GM12891 (cell line): ENCODE data around the gene SERPIND1.

Experiments
- POLR2A ChIP-seq: IDR thresholded peaks from 2 replicates; pipeline ENCODE4 v1.6.1; 2011; ENCODE audit warnings: low read depth, low read length, control low read depth
- POLR2AphosphoS5 ChIP-seq: IDR thresholded peaks from 2 replicates; pipeline ENCODE4 v1.6.1; 2011; ENCODE audit warnings: low read depth, low read length, control low read depth
- TAF1 ChIP-seq: IDR thresholded peaks from 2 replicates; pipeline ENCODE4 v1.6.1; 2011; ENCODE audit warnings: low read depth, low read length, control low read depth

DNA sequence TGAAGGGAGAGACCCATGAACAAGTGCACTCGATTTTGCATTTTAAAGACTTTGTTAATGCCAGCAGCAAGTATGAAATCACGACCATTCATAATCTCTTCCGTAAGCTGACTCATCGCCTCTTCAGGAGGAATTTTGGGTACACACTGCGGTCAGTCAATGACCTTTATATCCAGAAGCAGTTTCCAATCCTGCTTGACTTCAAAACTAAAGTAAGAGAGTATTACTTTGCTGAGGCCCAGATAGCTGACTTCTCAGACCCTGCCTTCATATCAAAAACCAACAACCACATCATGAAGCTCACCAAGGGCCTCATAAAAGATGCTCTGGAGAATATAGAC, 5.9 kb downstream of the SERPIND1 start:
- no peak for TF ChIP-seq POLR2A
- TF ChIP-seq TAF1, result no peak
- no peak for TF ChIP-seq POLR2AphosphoS5
